HCEC 1CT (cell line): ENCODE results near the gene ERBB4.
"Not testable (repeated sequence)": the region's sequence is repeated elsewhere in the genome, so short reads cannot be mapped to it uniquely, and the experiment has no call there.

ENCODE experiments used
- DNase-seq: peaks from one replicate; pipeline ENCODE4 v3.0.0-alpha.2; 2017

Gene ERBB4

GRCh38 chr2:212284166-212284565, 254.4 kb downstream of the ERBB4 start:
- DNase-seq: no peak

DNA sequence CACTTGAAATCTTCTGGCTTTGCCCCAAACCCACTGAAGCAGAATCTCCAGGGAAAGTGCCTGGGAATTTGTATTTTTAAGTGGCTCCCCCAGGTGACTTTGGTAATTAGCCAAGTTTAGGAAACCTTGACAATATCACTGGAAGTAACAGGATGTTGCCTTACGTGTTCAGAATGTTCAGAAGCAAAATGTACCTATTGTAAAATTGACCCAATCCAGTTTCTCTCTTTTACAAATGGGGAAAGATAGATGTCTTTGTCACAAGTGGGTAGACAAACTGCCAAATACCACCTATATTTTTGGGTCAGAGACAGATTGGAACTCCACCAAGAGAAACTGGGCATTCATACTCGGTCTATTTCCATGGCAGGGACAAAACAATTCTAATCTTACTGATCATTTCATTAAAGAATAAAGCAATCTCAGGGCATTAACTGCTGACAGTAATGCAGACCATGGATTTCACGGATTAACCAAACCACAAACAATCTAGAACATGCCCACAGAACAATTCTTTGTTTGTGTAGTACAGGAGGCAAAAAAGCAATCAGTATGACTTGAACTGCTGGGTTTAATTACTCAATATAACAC, 255.8 kb downstream of the ERBB4 start:
- no peak for DNase-seq

GRCh38 chr2:212276813-212277212, 261.8 kb downstream of the ERBB4 start:
- no peak for DNase-seq

DNA sequence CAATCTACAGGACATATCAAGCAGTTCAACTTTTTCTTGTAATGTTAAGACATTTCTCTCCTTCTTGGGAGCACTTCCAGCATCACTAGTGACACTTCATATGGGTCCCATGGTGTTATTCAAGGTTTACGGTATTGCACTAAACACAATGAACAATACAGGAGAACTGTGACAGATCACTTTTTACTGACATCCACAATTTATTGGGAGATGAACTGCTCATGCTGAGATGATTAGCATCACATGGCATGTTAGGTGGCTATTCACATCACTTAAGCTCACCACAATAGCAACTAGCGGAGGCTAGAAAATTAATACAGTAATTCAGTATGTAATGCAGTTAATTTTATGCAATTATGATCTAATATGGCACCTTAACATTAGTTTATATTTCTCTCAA, 264.4 kb downstream of the ERBB4 start:
- DNase-seq: no peak

- no peak for DNase-seq
Observed at GRCh38 chr2:212271583-212271982, 267.0 kb downstream of the ERBB4 start.

GRCh38 chr2:212269005-212269404, 269.6 kb downstream of the ERBB4 start:
- DNase-seq: no peak

DNA sequence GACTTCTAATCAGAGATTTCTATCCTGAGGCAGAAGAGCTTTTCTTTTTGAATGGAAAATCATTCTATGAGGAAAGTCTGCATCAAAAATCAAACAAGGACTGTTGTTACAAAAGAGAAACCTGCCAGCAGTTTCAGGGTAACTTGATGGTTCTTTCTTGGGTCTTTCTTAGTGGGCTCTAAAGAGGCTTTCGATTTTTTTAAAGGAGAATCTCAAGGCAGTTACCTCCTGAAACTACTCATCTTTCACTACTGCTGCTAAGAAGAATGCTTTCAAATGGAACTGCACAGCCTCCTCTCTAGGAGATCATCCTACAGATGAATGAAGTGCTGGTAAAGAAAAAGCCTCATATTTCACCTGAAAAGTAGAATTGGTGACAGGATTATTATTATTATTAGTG, 272.3 kb downstream of the ERBB4 start:
- no peak for DNase-seq

DNA sequence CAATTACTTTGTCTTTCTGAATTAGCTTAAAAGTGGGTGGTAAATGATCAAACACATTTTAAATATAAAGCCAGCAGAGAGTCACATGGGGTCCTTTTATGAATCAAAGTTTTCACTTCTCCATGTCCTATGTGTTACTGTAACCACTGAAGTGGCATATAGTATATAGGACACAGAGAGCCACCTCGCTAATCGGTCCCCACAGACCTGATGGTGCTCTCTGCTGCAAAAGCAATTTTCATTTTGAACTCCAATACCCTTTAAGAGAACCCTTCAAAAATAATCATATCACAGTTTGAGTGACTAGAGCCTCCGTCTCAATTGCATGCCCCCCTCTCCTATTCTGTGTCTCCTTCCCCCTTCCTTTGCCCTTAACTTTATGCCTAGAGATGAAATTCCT, 272.8 kb downstream of the ERBB4 start:
- no peak for DNase-seq

GRCh38 chr2:212264187-212264586, 274.4 kb downstream of the ERBB4 start:
- DNase-seq: no peak

- no peak for DNase-seq
Observed at GRCh38 chr2:212259226-212259625, 279.4 kb downstream of the ERBB4 start.

DNA sequence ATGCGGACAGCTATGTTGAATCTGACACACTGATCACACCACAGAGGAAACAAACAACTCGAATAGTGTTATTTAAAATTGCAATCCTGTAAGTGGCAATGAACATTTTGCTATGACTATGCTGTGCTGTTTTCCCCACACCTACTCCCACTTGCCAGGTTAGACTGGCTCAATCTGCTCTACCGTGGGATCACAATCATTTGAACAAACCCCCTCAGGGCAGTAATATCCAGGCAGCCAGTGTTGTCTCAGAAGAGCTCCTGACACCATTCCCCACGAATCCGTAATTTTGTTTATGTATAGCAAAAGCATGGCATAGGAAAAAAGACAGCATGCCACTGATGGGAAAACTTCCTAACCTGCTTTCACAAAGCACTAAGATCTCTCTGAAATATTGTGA, 284.3 kb downstream of the ERBB4 start:
- DNase-seq: no peak

GRCh38 chr2:212249451-212249850, 289.2 kb downstream of the ERBB4 start:
- DNase-seq: peak; percentile 34

- DNase-seq: no peak
Observed at GRCh38 chr2:212245880-212246279, 292.7 kb downstream of the ERBB4 start.

DNA sequence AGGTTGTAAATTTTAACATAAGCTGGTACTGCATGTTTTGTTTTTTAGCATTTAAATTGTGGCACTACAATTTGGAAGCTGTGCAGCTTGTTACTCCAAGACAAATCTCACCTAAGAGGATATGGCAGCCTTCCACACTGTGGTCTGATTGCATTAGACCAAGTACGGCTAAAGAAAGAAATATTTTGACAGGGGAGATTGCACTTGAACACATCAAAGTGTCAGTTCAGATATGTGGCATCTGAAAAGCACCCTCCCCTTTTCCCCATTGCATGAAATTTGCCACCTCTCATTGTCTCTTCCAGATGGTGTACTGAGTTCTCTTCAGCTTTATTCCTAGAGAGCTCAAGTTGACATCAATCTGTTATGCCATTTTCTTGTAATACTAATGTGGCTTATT, 295.9 kb downstream of the ERBB4 start:
- DNase-seq: no peak

DNA sequence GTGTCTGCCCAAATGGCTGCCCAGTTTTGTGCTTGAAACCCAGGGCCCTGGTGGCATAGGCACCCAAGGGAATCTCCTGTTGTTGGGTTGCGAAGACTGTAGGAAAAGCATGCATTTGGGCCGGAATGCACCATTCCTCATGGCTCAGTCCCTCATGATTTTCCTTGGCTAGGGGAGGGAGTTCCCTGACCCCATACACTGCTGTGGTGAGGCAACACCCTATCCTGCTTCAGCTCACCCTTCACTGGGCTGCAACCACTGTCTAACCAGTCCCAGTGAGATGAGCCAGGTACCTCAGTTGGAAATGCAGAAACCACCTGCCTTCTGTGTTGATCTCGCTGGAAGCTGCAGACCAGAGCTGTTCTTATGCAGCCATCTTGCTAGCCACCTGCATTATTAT, 300.4 kb downstream of the ERBB4 start:
- DNase-seq: not testable (repeated sequence)

GRCh38 chr2:212237350-212238095, 301.1 kb downstream of the ERBB4 start:
- DNase-seq: no peak

- DNase-seq: peak; percentile 62
Observed at GRCh38 chr2:212228743-212229171, 309.8 kb downstream of the ERBB4 start.

DNA sequence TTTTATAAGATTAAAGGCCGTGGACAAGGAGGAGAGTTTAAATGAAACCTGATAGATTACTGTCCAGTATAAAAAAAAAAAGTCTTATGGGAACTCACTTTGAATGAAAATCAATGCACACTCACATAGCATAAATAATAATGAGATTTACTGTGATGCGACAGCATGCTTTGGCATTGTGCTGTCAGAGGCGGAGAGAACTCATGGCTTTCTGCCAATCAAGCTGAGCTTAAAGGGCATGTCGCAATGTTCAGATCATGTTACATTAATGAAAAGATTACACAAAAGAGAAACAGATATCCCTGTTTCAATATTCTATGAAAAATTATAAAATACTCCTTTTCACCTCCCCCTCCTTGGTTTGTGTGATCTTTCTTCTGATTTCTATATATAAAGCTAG, 310.8 kb downstream of the ERBB4 start:
- peak; percentile 89 for DNase-seq

DNA sequence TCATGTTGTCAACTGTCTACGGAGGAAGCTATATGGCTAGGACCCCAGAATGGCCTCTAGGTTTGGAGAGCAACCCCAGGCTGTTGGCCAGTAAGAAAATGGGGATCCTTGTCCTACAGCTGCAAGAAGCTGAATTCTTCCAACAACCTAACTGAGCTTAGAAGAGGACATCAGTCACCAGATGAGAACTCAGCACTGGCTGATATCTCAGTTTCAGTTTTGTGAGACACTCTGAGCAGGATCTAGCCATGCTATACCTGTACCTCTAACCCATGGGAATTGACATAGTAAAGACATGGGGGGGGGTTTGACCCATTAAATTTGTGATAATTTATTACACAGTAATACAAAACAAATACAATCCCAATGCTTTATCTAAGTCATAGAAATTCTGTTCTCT, 312.5 kb downstream of the ERBB4 start:
- DNase-seq: no peak

- DNase-seq: no peak
Observed at GRCh38 chr2:212223696-212224095, 314.9 kb downstream of the ERBB4 start.

GRCh38 chr2:212213191-212213590, 325.4 kb downstream of the ERBB4 start:
- no peak for DNase-seq

DNA sequence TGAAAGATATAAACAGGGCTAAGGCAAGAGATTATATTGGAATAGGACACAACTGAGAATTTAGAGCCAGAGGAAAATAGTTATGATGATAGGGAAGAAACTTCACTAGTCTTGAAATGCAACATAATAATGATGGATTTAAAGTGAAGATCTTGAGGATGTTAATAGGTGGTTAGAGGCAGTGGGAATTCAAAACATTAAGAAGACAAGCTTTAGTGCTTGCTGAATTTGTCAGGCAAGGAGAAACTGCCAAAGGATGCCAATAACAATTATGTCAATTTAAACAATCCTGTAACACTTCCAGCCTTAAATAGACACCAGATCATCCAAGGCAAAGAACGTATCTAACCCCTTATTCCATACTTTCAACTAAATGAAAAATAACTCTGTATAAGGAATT, 330.1 kb downstream of the ERBB4 start:
- DNase-seq: no peak

DNA sequence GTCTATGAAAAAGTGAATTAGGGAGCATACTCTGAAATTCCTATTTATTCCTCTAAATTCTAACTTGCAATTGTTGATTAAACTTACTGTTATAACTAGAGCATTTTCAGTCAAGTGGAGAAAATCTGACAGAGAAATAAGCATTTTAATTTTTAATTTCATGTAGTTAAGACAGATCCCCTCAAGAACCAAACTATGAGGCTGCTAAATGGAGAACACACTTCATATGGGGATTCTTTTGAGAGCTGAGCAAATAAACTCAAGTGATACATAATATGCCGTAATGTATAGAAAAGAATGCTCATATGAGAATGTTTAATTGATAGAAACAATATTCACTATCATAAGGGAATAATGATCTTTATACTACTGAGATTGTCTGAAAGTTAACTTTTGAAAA, 340.8 kb downstream of the ERBB4 start:
- DNase-seq: no peak

GRCh38 chr2:212195626-212196025, 343.0 kb downstream of the ERBB4 start:
- DNase-seq: no peak

DNA sequence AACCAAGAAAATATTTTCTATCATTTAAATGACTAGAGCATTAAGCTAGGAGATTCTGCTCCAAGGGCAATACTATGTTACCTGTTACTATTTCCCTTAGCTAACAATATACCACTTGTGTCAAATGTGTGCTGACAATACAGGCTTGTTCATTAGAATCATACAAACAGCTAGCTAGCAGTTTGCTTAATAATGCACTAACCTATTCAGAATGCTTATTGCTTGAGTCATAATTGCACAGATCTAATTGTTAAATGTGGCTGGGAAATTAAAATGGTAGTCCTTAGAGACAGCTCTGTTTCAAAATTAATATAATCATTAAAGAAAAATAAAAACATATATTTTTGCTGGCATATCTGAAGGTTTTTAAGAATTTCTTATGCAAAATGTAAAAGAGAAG, 344.2 kb downstream of the ERBB4 start:
- DNase-seq: no peak
